GM12892 (cell line): ENCODE results near the gene CHKB.

Source experiments
- POLR2A ChIP-seq: IDR thresholded peaks from 2 replicates; pipeline ENCODE4 v1.6.1; 2011; ENCODE audit warnings: low read depth, low read length, control low read depth
- POLR2AphosphoS5 ChIP-seq: IDR thresholded peaks from 2 replicates; pipeline ENCODE4 v1.6.1; 2011; ENCODE audit warnings: low read depth, low read length, control low read depth
- TAF1 ChIP-seq: IDR thresholded peaks from 2 replicates; pipeline ENCODE4 v1.6.1; 2011; ENCODE audit warnings: low read depth, mild to moderate bottlenecking, control low read depth, low read length, borderline replicate concordance

DNA sequence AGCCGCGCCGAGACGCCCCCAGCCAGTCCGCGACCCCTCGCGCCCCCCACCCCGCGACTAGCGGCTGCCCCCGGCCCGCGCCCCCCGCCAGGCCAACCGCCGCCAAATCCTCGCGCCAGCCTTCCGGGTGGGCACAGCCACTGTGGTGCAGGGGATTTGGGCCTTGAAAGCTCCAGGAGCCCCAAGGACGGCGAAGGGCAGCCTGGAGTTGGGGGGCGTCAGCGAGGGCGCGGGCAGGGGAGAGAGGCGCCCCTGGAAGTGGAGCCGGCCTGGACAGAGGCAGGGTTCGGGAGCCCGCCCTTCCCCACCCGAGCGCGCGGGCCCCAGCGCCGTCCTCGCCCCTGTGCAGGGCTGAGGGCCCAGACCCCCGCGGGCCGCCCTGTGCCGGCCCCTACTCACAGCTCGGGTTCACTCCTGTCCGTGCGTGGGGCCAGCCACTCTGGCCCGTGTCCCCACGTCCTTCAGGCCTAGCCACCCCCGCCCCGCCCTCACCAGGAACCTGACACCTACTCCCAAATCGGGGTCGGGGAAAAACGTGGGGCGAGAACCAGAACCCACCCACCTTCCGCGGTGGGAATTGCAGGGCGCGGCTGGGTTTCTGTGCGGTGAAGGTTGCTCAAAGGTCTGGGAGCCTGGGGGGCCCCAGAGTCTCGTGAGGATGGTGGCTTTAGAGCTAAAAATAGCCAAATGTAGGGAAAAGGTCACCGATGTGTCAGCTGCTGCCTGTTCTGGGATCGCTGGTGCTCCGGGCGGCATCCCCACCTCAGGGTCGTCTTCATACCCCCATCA, 4.5 kb downstream of the CHKB start, which contains the start of gene CPT1B:
- TF ChIP-seq POLR2A (no peak), POLR2AphosphoS5 (no peak), TAF1 (no peak)
